Sigmoid colon (tissue), 4 donors: ENCODE data around the gene TREML4.

Experiments used
- EP300 ChIP-seq, 4 donors: sonication (generic); formaldehyde crosslinking; IDR thresholded peaks; one replicate each; pipeline ENCODE4 v1.6.1; 2017; ENCODE audit warnings: antibody characterized with exemption in 4 of 4
- POLR2A ChIP-seq, 2 donors: fragments of 450-650 bp; IDR thresholded peaks; one replicate each; pipeline ENCODE4 v1.6.1; 2016; ENCODE audit warnings: antibody characterized with exemption in 2 of 2, mild to moderate bottlenecking in 2 of 2, moderate library complexity in 2 of 2
- POLR2AphosphoS5 ChIP-seq, 4 donors: sonication (generic); formaldehyde crosslinking; IDR thresholded peaks; one replicate each; pipeline ENCODE4 v1.6.1; 2017; ENCODE audit warnings: antibody characterized with exemption in 4 of 4
- TF ChIP-seq, protein P1 (sequence below), 4 experiments: fragments of 450-650 bp in 3 of 4; fragments of 200-600 bp in 1 of 4; IDR thresholded peaks; one replicate each; pipeline ENCODE4 v1.5.1; 2016 to 2019; ENCODE audit warnings: antibody characterized with exemption in 4 of 4, mild to moderate bottlenecking in 3 of 4, moderate library complexity in 2 of 4

DNA sequence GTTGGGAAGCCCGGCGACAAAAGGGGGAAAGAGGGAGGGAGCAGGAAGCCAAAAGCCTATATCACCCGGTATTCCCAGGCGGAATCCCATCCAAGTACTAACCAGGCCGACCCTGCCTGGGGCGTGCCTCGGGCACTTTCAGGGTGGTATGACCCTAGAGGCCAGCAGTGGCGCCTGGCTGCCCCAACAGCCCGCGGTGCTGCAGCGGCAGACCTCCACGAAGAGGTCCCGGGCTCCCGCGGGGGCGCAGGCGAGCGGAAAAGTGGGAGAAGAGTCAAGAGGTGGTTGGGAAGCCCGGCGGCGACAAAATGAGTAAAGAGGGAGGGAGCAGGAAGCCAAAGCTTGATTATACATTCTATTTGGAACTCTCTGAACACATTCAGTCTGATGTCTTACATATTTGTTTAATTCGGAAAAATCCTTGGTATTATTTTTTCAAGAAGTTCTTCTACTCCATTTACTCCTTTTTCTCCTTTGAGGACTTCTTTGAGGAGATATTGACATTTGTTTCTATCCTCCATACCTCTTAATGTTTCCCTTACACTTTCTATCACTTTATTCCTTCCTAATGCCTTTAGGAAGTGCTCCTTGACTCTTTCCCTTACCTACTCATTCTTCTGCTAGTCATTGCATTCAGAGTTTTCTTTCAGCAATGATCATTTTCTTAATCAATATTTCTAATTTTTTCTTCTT lies 11.5 kb downstream of the TREML4 start:
- TF ChIP-seq POLR2AphosphoS5 (IDR thresholded peaks at IDR 0.05): no peak
- TF ChIP-seq, protein P1, sequence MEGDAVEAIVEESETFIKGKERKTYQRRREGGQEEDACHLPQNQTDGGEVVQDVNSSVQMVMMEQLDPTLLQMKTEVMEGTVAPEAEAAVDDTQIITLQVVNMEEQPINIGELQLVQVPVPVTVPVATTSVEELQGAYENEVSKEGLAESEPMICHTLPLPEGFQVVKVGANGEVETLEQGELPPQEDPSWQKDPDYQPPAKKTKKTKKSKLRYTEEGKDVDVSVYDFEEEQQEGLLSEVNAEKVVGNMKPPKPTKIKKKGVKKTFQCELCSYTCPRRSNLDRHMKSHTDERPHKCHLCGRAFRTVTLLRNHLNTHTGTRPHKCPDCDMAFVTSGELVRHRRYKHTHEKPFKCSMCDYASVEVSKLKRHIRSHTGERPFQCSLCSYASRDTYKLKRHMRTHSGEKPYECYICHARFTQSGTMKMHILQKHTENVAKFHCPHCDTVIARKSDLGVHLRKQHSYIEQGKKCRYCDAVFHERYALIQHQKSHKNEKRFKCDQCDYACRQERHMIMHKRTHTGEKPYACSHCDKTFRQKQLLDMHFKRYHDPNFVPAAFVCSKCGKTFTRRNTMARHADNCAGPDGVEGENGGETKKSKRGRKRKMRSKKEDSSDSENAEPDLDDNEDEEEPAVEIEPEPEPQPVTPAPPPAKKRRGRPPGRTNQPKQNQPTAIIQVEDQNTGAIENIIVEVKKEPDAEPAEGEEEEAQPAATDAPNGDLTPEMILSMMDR (IDR thresholded peaks at IDR 0.05): no peak
- no peak for TF ChIP-seq POLR2A (IDR thresholded peaks at IDR 0.05)
- TF ChIP-seq EP300 (IDR thresholded peaks at IDR 0.05): no peak
